DMS153 treated with DMSO at 0.1 percent for 48 hours (cell line): Measurements from ENCODE around the gene GATAD2A.

ENCODE experiments used
- DNase-seq: peaks from one replicate; lab custom pipeline; 2025; ENCODE audit not compliant: unreplicated experiment; lab: John Stamatoyannopoulos, UW

Gene GATAD2A

GRCh38 chr19:19420570-19421298, 15.3 kb downstream of the GATAD2A start:
- no peak for DNase-seq

- no peak for DNase-seq
Observed at GRCh38 chr19:19421299-19421696, 15.8 kb downstream of the GATAD2A start.

GRCh38 chr19:19422156-19422555, 16.7 kb downstream of the GATAD2A start:
- no peak for DNase-seq

GRCh38 chr19:19423322-19423721, 17.8 kb downstream of the GATAD2A start:
- DNase-seq = no peak

GRCh38 chr19:19425170-19425875, 19.8 kb downstream of the GATAD2A start:
- DNase-seq = no peak

GRCh38 chr19:19426216-19426615, 20.7 kb downstream of the GATAD2A start:
- no peak for DNase-seq

GRCh38 chr19:19426799-19427198, 21.3 kb downstream of the GATAD2A start:
- DNase-seq = no peak

- DNase-seq = no peak
Observed at GRCh38 chr19:19427302-19427701, 21.8 kb downstream of the GATAD2A start.

- DNase-seq = no peak
Observed at GRCh38 chr19:19427944-19428343, 22.5 kb downstream of the GATAD2A start.

GRCh38 chr19:19428746-19429145, 23.3 kb downstream of the GATAD2A start:
- DNase-seq = no peak

- DNase-seq = no peak
Observed at GRCh38 chr19:19429361-19429760, 23.9 kb downstream of the GATAD2A start.

GRCh38 chr19:19432732-19433131, 27.3 kb downstream of the GATAD2A start:
- no peak for DNase-seq

- no peak for DNase-seq
Observed at GRCh38 chr19:19433666-19434213, 28.3 kb downstream of the GATAD2A start.

- no peak for DNase-seq
Observed at GRCh38 chr19:19434483-19435045, 29.1 kb downstream of the GATAD2A start.

GRCh38 chr19:19436137-19436691, 30.7 kb downstream of the GATAD2A start:
- DNase-seq = no peak

GRCh38 chr19:19438366-19439175, 33.1 kb downstream of the GATAD2A start:
- DNase-seq = no peak

- no peak for DNase-seq
Observed at GRCh38 chr19:19439176-19439482, 33.7 kb downstream of the GATAD2A start.

GRCh38 chr19:19443283-19443682, 37.8 kb downstream of the GATAD2A start:
- DNase-seq = no peak

- no peak for DNase-seq
Observed at GRCh38 chr19:19443902-19444680, 38.6 kb downstream of the GATAD2A start.

- DNase-seq = no peak
Observed at GRCh38 chr19:19444681-19445155, 39.2 kb downstream of the GATAD2A start.
